Measurements from ENCODE around the gene FBXO2. TPM values are rescaled to one million over a fixed set of nuclear protein-coding genes. Genes with fewer than 3 reads are reported as not detected.

The FBXO2 gene
- total and polyA plus RNA-seq, 2 of the 4 experiments (the other 2 are of a cell fraction) = 0.36 to 1.7 TPM

- no peaks in the 10 kb centered on the region for H3K9me3 ChIP-seq (ENCODE audit: control insufficient read depth, insufficient read depth, low read length)
- H3K14ac ChIP-seq (replicated peaks; ENCODE audit: low read depth, low read length) = no peak overlapping the region
- H2BK15ac ChIP-seq (ENCODE audit: low read depth, low read length) = no peak overlapping the region
- no peak overlapping the region for H3K4me3 ChIP-seq (ENCODE audit: insufficient read depth, low read depth, low read length)
- ATAC-seq (ENCODE audit: low read depth) (no peak), DNase-seq (no peak)
- TF ChIP-seq BHLHE40 (IDR thresholded peaks at IDR 0.05; ENCODE audit: low read depth, low read length) (no peak), CEBPB (IDR thresholded peaks at IDR 0.05; ENCODE audit: low read depth, low read length) (no peak), USF2 (IDR thresholded peaks at IDR 0.05; ENCODE audit: low read depth, low read length) (no peak), ELK1 (IDR thresholded peaks at IDR 0.05; ENCODE audit: borderline replicate concordance, low read depth, low read length) (no peak), MAZ (IDR thresholded peaks at IDR 0.05; ENCODE audit: borderline replicate concordance, low read depth, low read length) (no peak), FOS (IDR thresholded peaks at IDR 0.05; ENCODE audit: low read depth, low read length) (no peak), SMC3 (IDR thresholded peaks at IDR 0.05; ENCODE audit: low read depth, low read length) (no peak), RAD21 (IDR thresholded peaks at IDR 0.05; ENCODE audit: low read length) (no peak), MAFK (IDR thresholded peaks at IDR 0.05; ENCODE audit: low read depth, low read length) (no peak), NFE2L2 (IDR thresholded peaks at IDR 0.05; ENCODE audit: low read depth, low read length) (no peak), RCOR1 (IDR thresholded peaks at IDR 0.05; ENCODE audit: insufficient replicate concordance, low read length) (no peak), POLR2A (IDR thresholded peaks at IDR 0.05; ENCODE audit: low read depth, low read length) (no peak), RFX5 (IDR thresholded peaks at IDR 0.05; ENCODE audit: low read depth, low read length) (no peak), CTCF (conservative IDR thresholded peaks at IDR 0.05; ENCODE audit: low read depth, low read length) (no peak)
- peaks cover 17% of the 10 kb centered on the region for H3K27me3 ChIP-seq (ENCODE audit: control insufficient read depth, insufficient read depth, low read length)
- H2AK5ac ChIP-seq (ENCODE audit: low read depth, low read length) = no peak overlapping the region
- H2BK20ac ChIP-seq (ENCODE audit: low read depth, low read length) = no peak overlapping the region
- no peaks in the 10 kb centered on the region for H4K20me1 ChIP-seq (ENCODE audit: insufficient read depth, low read length)
- no peak overlapping the region for H2AFZ ChIP-seq (replicated peaks; ENCODE audit: low read length, poor library complexity)
- no CpG with 5 or more reads among the region's 2 CpGs for WGBS, 2 experiments (ENCODE audit: extremely low coverage in 2 of 2, insufficient read length in 1 of 2)
- H3K36me3 ChIP-seq (ENCODE audit: control insufficient read depth, insufficient read depth, low read length) = no peaks in the 10 kb centered on the region
- no peak overlapping the region for H2AK9ac ChIP-seq (replicated peaks; ENCODE audit: low read depth, low read length, poor library complexity)
- CTCF ChIA-PET = no interaction called here
- dilution Hi-C loops (cut with HindIII; ENCODE audit: low sequenced_read_pairs, unreplicated experiment) = no loop called here
- in situ Hi-C loops (cut with MboI; ENCODE audit: low sequenced_read_pairs) = no loop called here
- H4K91ac ChIP-seq (ENCODE audit: insufficient read depth, low read depth, low read length) = no peak overlapping the region
- H4K5ac ChIP-seq (ENCODE audit: low read depth, low read length) = no peak overlapping the region
- no peak overlapping the region for H2BK120ac ChIP-seq (ENCODE audit: low read depth, low read length)
- no peak overlapping the region for H4K8ac ChIP-seq (ENCODE audit: low read depth in 2 of 2, low read length in 2 of 2)
- H2BK5ac ChIP-seq (ENCODE audit: low read depth, low read length, poor library complexity, severe bottlenecking) = no peak overlapping the region
- H3K18ac ChIP-seq (ENCODE audit: low read depth, low read length) = no peak overlapping the region
- H3K23ac ChIP-seq (ENCODE audit: low read depth, low read length) = no peak overlapping the region
- intact Hi-C loops (cut with micrococcal nuclease) = no loop called here
- H3K9me1 ChIP-seq (ENCODE audit: insufficient read depth, low read length) = no peaks in the 10 kb centered on the region
- POLR2A ChIA-PET (ENCODE audit: unreplicated experiment) = no interaction called here
- H3K79me1 ChIP-seq (ENCODE audit: low read depth in 1 of 2, low read length in 2 of 2) = no peaks in the 10 kb centered on the region
- H3K27ac ChIP-seq (ENCODE audit: insufficient read depth, low read length) = no peak overlapping the region
- H3K9ac ChIP-seq (ENCODE audit: low read depth, low read length) = no peak overlapping the region
- H3K4me1 ChIP-seq (ENCODE audit: control insufficient read depth, insufficient read depth, low read length) = no peaks in the 10 kb centered on the region
- H3K4me2 ChIP-seq (ENCODE audit: low read depth, low read length) = no peak overlapping the region
- no peak overlapping the region for H3K4ac ChIP-seq (ENCODE audit: low read depth, low read length)
- H3K56ac ChIP-seq (ENCODE audit: extremely low read depth, insufficient read depth, low read length) = no peak overlapping the region
- BruUV-seq (replicated peaks) = no TSS peak
Observed at GRCh38 chr1:11617741-11618140, 36.5 kb downstream of the FBXO2 start.

Data from IMR-90 (cell line).